ENCODE results near the gene MAN1A1. TPM values are rescaled to one million over a fixed set of nuclear protein-coding genes. Genes with fewer than 3 reads are reported as not detected.

The MAN1A1 gene
- total and polyA plus RNA-seq, 11 donors = 5.6 to 30.6 (median 12.6) TPM

DNA sequence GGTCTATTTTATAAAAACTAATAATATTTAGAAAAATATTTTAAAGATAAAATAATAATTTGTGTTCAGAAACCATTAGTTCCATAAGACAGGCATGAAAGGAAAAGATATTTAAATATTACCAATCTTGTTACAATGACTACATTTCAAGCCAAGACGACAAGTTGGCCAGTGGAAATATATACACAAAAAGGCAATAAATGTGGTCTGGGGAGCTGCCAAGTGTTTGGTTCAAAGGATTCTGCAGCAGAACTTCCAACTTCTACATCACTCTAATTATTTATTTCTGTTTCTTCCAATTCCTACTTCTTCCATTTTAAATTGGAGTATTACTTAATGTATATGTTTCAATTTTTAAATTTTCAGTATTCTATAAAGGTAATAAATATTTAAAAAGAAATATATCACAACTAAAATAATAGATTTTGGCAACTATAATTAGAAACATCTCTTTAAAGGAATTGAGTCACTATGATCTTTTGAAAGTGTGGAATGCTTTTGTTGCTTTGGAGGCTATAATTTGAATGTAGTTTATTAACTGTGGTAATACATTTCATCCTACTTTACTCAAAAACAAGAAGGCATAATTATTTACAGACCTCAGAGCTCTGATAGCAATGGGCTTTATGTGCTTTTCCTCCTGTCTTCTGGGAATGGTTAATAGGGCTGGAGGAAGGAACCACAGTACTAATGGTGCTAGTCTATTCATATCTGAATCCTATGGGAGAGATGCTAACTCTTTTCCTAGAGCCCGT lies 141.4 kb downstream of the MAN1A1 start:
- no peak for ATAC-seq
- TF ChIP-seq, protein P1, sequence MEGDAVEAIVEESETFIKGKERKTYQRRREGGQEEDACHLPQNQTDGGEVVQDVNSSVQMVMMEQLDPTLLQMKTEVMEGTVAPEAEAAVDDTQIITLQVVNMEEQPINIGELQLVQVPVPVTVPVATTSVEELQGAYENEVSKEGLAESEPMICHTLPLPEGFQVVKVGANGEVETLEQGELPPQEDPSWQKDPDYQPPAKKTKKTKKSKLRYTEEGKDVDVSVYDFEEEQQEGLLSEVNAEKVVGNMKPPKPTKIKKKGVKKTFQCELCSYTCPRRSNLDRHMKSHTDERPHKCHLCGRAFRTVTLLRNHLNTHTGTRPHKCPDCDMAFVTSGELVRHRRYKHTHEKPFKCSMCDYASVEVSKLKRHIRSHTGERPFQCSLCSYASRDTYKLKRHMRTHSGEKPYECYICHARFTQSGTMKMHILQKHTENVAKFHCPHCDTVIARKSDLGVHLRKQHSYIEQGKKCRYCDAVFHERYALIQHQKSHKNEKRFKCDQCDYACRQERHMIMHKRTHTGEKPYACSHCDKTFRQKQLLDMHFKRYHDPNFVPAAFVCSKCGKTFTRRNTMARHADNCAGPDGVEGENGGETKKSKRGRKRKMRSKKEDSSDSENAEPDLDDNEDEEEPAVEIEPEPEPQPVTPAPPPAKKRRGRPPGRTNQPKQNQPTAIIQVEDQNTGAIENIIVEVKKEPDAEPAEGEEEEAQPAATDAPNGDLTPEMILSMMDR (IDR thresholded peaks at IDR 0.05) = no peak
- no peak for TF ChIP-seq POLR2A (IDR thresholded peaks at IDR 0.05)

DNA sequence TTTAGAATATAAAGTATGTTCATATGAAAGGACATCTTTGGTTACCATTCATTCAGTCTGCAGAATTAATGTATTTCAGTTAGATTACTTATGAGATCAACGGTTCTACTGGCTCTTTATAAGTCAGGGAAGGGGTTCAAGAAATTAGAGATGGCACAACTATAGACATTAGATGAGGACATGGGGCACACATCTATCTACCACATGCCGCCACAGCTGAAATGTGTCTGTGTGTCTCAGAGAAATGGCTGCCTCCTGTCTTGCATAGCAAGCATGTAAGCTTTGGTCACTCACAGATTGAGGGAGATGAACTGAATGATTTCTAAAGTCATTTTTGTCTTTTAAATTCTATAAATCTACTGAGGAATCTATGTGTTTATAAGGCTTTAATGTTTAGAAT lies 142.2 kb downstream of the MAN1A1 start:
- Histone ChIP-seq H3K4me1 (peaks cover 0 to 16% (median 0%) of the 10 kb centered on the region in 12 donors), H3K27me3 (no peaks in the 10 kb centered on the region), H3K9me3 (no peaks in the 10 kb centered on the region), H3K36me3 (peaks cover 0 to 24% (median 9%) of the 10 kb centered on the region in 9 donors), H3K4me3 (no peak overlapping the region), H3K27ac (no peak overlapping the region)
- DNase-seq = no peak
- 93 to 99% (median 97%) methylated on average over 2 of the region's 2 CpGs for WGBS, 4 donors
- ATAC-seq = no peak
- intact Hi-C loops (cut with DNase I) = no loop called here
- TF ChIP-seq POLR2A (IDR thresholded peaks at IDR 0.05) = no peak
- TF ChIP-seq, protein P1 (IDR thresholded peaks at IDR 0.05) = no peak

More for the DNA sequence above, 141.4 kb downstream of the MAN1A1 start:
- H3K4me3 ChIP-seq = no peak overlapping the region
- no peaks in the 10 kb centered on the region for H3K9me3 ChIP-seq
- DNase-seq = no peak
- 77 to 83% (median 78%) methylated on average over 2 of the region's 2 CpGs for WGBS, 4 donors
- no peaks in the 10 kb centered on the region for H3K27me3 ChIP-seq
- no peak overlapping the region for H3K27ac ChIP-seq
- H3K4me1 ChIP-seq = peaks cover 0 to 16% (median 0%) of the 10 kb centered on the region in 12 donors
- peaks cover 0 to 16% (median 7%) of the 10 kb centered on the region in 9 donors for H3K36me3 ChIP-seq
- intact Hi-C loops (cut with DNase I) = no loop called here

GRCh38 chr6:119205911-119206618 lies 143.5 kb downstream of the MAN1A1 start:
- intact Hi-C loops (cut with DNase I) = no loop called here

More at GRCh38 chr6:119205911-119206618, 143.5 kb downstream of the MAN1A1 start:
- TF ChIP-seq, protein P1 (IDR thresholded peaks at IDR 0.05) = no peak
- no peak for TF ChIP-seq POLR2A (IDR thresholded peaks at IDR 0.05)
- Histone ChIP-seq H3K9me3 (no peaks in the 10 kb centered on the region), H3K4me3 (no peak overlapping the region), H3K36me3 (peaks cover 0 to 36% (median 10%) of the 10 kb centered on the region in 9 donors), H3K27me3 (no peaks in the 10 kb centered on the region), H3K4me1 (peaks cover 0 to 16% (median 0%) of the 10 kb centered on the region in 12 donors), H3K27ac (no peak overlapping the region)
- no peak for ATAC-seq
- WGBS, 4 donors = 75 to 84% (median 82%) methylated on average over 7 of the region's 7 CpGs
- DNase-seq = no peak
